ENCODE measurements around the gene ACLY. TPM values are rescaled to one million over a fixed set of nuclear protein-coding genes. Genes with fewer than 3 reads are reported as not detected.
"Not testable (repeated sequence)": the region's sequence is repeated elsewhere in the genome, so short reads cannot be mapped to it uniquely, and the experiment has no call there.

ACLY gene
- total and polyA plus RNA-seq, 2 experiments from 2014 or later: 89.2 to 96.3 TPM

GRCh38 chr17:41837761-41838538, 80.8 kb downstream of the ACLY start, which contains the start of gene KLHL10:
KLHL10 (plus strand) TSS chr17:41837825; CDS start chr17:41837933, 108 bp downstream.
- H3K4me3 ChIP-seq: no peak within 1 kb of the TSS
- no peak for TF ChIP-seq CTCF (IDR thresholded peaks at IDR 0.05; ENCODE audit: low read depth, low read length)

GRCh38 chr17:41836550-41837196, 82.1 kb downstream of the ACLY start:
- H3K9me3 ChIP-seq (ENCODE audit: low read depth): no peaks in the 10 kb centered on the region
- peak overlapping the region; percentile 80 for H3K4me3 ChIP-seq

More at GRCh38 chr17:41837761-41838538, 80.8 kb downstream of the ACLY start, which contains the start of gene KLHL10:
- H3K27me3 ChIP-seq: no peaks in the 10 kb centered on the region
- peaks cover 7% of the 10 kb centered on the region for H3K4me1 ChIP-seq (ENCODE audit: low read depth)
- H3K36me3 ChIP-seq: peaks cover 8% of the 10 kb centered on the region
- no peak within 1 kb of the TSS for H3K27ac ChIP-seq
- DNase-seq (ENCODE audit: low read depth in 1 of 2, low spot score in 1 of 2): peak in 1 of 2 donors; percentile 30
- no peaks in the 10 kb centered on the region for H3K9me3 ChIP-seq (ENCODE audit: low read depth)

GRCh38 chr17:41835800-41836549, 82.8 kb downstream of the ACLY start, which contains the start of gene NT5C3B:
NT5C3B (minus strand) TSS chr17:41836232; CDS start chr17:41836193, 39 bp downstream.
- Histone ChIP-seq H3K36me3 (peaks cover 13% of the 10 kb centered on the region), H3K27ac (no peak within 1 kb of the TSS), H3K4me1 (ENCODE audit: low read depth) (peaks cover 7% of the 10 kb centered on the region), H3K27me3 (no peaks in the 10 kb centered on the region), H3K9me3 (ENCODE audit: low read depth) (no peaks in the 10 kb centered on the region), H3K4me3 (peak within 1 kb of the TSS; percentile 80)
- DNase-seq (ENCODE audit: low read depth in 1 of 2, low spot score in 1 of 2): peak; percentile 52 to 76
- TF ChIP-seq CTCF (IDR thresholded peaks at IDR 0.05; ENCODE audit: low read depth, low read length): no peak

More at GRCh38 chr17:41836550-41837196, 82.1 kb downstream of the ACLY start:
- no peak for TF ChIP-seq CTCF (IDR thresholded peaks at IDR 0.05; ENCODE audit: low read depth, low read length)
- peaks cover 7% of the 10 kb centered on the region for H3K4me1 ChIP-seq (ENCODE audit: low read depth)
- H3K36me3 ChIP-seq: peaks cover 9% of the 10 kb centered on the region
- no peak overlapping the region for H3K27ac ChIP-seq
- DNase-seq (ENCODE audit: low read depth in 1 of 2, low spot score in 1 of 2): no peak
- H3K27me3 ChIP-seq: no peaks in the 10 kb centered on the region

- Histone ChIP-seq H3K36me3 (peaks cover 19% of the 10 kb centered on the region), H3K27me3 (no peaks in the 10 kb centered on the region), H3K9me3 (ENCODE audit: low read depth) (no peaks in the 10 kb centered on the region), H3K4me1 (ENCODE audit: low read depth) (peaks cover 7% of the 10 kb centered on the region), H3K27ac (no peak overlapping the region), H3K4me3 (peak overlapping the region; percentile 80)
- no peak for TF ChIP-seq CTCF (IDR thresholded peaks at IDR 0.05; ENCODE audit: low read depth, low read length)
- DNase-seq (ENCODE audit: low read depth in 1 of 2, low spot score in 1 of 2): no peak
Observed at GRCh38 chr17:41835214-41835799, 83.4 kb downstream of the ACLY start.

GRCh38 chr17:41829961-41830360, 88.8 kb downstream of the ACLY start:
- H3K4me3 ChIP-seq; H3K27ac ChIP-seq; H3K9me3 ChIP-seq (ENCODE audit: low read depth); DNase-seq (ENCODE audit: low read depth in 1 of 2, low spot score in 1 of 2); H3K27me3 ChIP-seq; H3K4me1 ChIP-seq (ENCODE audit: low read depth): not testable (repeated sequence)
- H3K36me3 ChIP-seq: peaks cover 45% of the 10 kb centered on the region
